ENCODE data around the gene NOTO. TPM values are rescaled to one million over a fixed set of nuclear protein-coding genes. Genes with fewer than 3 reads are reported as not detected.

Gene NOTO
- total and polyA plus RNA-seq, 10 of the 15 experiments (the other 5 are each of a cell fraction or from before 2014, with no cell fraction given), result not detected

GRCh38 chr2:73246850-73247249 is 44.5 kb downstream of the NOTO start (continued):
- TF ChIP-seq, protein P1, sequence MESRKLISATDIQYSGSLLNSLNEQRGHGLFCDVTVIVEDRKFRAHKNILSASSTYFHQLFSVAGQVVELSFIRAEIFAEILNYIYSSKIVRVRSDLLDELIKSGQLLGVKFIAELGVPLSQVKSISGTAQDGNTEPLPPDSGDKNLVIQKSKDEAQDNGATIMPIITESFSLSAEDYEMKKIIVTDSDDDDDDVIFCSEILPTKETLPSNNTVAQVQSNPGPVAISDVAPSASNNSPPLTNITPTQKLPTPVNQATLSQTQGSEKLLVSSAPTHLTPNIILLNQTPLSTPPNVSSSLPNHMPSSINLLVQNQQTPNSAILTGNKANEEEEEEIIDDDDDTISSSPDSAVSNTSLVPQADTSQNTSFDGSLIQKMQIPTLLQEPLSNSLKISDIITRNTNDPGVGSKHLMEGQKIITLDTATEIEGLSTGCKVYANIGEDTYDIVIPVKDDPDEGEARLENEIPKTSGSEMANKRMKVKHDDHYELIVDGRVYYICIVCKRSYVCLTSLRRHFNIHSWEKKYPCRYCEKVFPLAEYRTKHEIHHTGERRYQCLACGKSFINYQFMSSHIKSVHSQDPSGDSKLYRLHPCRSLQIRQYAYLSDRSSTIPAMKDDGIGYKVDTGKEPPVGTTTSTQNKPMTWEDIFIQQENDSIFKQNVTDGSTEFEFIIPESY (IDR thresholded peaks at IDR 0.05), result no peak
- TF ChIP-seq ZNF24 (IDR thresholded peaks at IDR 0.05), result no peak

GRCh38 chr2:73249636-73250035 is 47.3 kb downstream of the NOTO start:
- no peak overlapping the region for H3K4me2 ChIP-seq (ENCODE audit: control insufficient read depth, insufficient read depth)
- no peak for ATAC-seq
- H3K9ac ChIP-seq (ENCODE audit: control insufficient read depth, insufficient read depth, low read length), result no peak overlapping the region
- ChIA-PET RAD21 (ENCODE audit: unreplicated experiment) (no interaction called here), SMC1A (ENCODE audit: uncharacterized antibody, unreplicated experiment) (interaction anchor here (0.6 to 1.7 kb wide), 3 partner anchors 10 to 121 kb away, joined by 3 to 4 read pairs (median 3); no protein-coding TSS in a partner anchor), CTCF (interaction anchor here (0.6 to 1.6 kb wide), 3 partner anchors 10 to 215 kb away, joined by 3 read pairs; no protein-coding TSS in a partner anchor), POLR2A (interaction anchor here (0.8 kb wide), 1 partner anchor 10 kb away, joined by 3 read pairs; no protein-coding TSS in a partner anchor)
- no peak overlapping the region for H2AFZ ChIP-seq (ENCODE audit: control insufficient read depth, low read depth, low read length)
- H3K27me3 ChIP-seq (replicated peaks in 1 of 2; ENCODE audit: control insufficient read depth in 2 of 2, insufficient read depth in 2 of 2, low read length in 1 of 2), result no peaks in the 10 kb centered on the region
- H4K20me1 ChIP-seq (ENCODE audit: control insufficient read depth, insufficient read depth), result no peaks in the 10 kb centered on the region; the same call in 1 of the 2 replicates
- peaks cover 47 to 58% of the 10 kb centered on the region in 2 experiments for H3K36me3 ChIP-seq (ENCODE audit: control insufficient read depth in 2 of 2, insufficient read depth in 2 of 2, low read length in 1 of 2)
- 89% methylated on average over 9 of the region's 9 CpGs for WGBS (ENCODE audit: insufficient coverage, insufficient replicate concordance, low lambda C conversion rate, missing lambda C conversion rate)
- intact Hi-C loops (cut with micrococcal nuclease; ENCODE audit: unreplicated experiment) (no loop called here), in situ Hi-C loops (cut with MboI) (no loop called here)
- no peaks in the 10 kb centered on the region; the same call in 1 of the 2 replicates for H3K79me2 ChIP-seq (ENCODE audit: control insufficient read depth, insufficient read depth, low read length)
- no peak for FAIRE-seq
- H3K9me3 ChIP-seq (replicated peaks; ENCODE audit: control insufficient read depth, insufficient read depth, low read length), result no peaks in the 10 kb centered on the region
- H3K27ac ChIP-seq (ENCODE audit: control insufficient read depth, insufficient read depth), result no peak overlapping the region
- DNase-seq (ENCODE audit: low read depth, low spot score), result no peak
- no TSS peak for BruUV-seq (replicated peaks)
- H3K4me1 ChIP-seq (ENCODE audit: control insufficient read depth, insufficient read depth, low read length), result no peaks in the 10 kb centered on the region
- no peak overlapping the region for H3K4me3 ChIP-seq
- TF ChIP-seq SP1 (IDR thresholded peaks at IDR 0.05; ENCODE audit: low read depth, low read length) (no peak), BCL3 (IDR thresholded peaks at IDR 0.05; ENCODE audit: borderline replicate concordance, insufficient read depth, low read depth, low read length, poor library complexity, severe bottlenecking) (no peak), KLF5 (IDR thresholded peaks at IDR 0.05; ENCODE audit: partially characterized antibody) (no peak), SREBF1 (IDR thresholded peaks at IDR 0.05; ENCODE audit: low read length) (no peak), NFXL1 (IDR thresholded peaks at IDR 0.05; ENCODE audit: borderline replicate concordance) (no peak), POLR2AphosphoS5 (IDR thresholded peaks at IDR 0.05; ENCODE audit: low read length) (no peak), IKZF1 (conservative IDR thresholded peaks at IDR 0.05) (no peak), CEBPB (IDR thresholded peaks at IDR 0.05; ENCODE audit: borderline replicate concordance in 1 of 2, low read depth in 2 of 2, low read length in 2 of 2) (no peak), WRNIP1 (IDR thresholded peaks at IDR 0.05; ENCODE audit: borderline replicate concordance, low read depth, low read length) (no peak), IRF3 (IDR thresholded peaks at IDR 0.05) (no peak), BCLAF1 (IDR thresholded peaks at IDR 0.05) (no peak)
- TF ChIP-seq, protein P2, sequence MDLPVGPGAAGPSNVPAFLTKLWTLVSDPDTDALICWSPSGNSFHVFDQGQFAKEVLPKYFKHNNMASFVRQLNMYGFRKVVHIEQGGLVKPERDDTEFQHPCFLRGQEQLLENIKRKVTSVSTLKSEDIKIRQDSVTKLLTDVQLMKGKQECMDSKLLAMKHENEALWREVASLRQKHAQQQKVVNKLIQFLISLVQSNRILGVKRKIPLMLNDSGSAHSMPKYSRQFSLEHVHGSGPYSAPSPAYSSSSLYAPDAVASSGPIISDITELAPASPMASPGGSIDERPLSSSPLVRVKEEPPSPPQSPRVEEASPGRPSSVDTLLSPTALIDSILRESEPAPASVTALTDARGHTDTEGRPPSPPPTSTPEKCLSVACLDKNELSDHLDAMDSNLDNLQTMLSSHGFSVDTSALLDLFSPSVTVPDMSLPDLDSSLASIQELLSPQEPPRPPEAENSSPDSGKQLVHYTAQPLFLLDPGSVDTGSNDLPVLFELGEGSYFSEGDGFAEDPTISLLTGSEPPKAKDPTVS (IDR thresholded peaks at IDR 0.05; ENCODE audit: low read depth, low read length), result no peak

Measured in GM12878 (cell line).